Measurements from ENCODE around the gene RUSF1. TPM values are rescaled to one million over a fixed set of nuclear protein-coding genes. Genes with fewer than 3 reads are reported as not detected.

The RUSF1 gene
- polyA plus RNA-seq, 1 of the 3 experiments (the other 2 are of a cell fraction) = 36.5 TPM

DNA sequence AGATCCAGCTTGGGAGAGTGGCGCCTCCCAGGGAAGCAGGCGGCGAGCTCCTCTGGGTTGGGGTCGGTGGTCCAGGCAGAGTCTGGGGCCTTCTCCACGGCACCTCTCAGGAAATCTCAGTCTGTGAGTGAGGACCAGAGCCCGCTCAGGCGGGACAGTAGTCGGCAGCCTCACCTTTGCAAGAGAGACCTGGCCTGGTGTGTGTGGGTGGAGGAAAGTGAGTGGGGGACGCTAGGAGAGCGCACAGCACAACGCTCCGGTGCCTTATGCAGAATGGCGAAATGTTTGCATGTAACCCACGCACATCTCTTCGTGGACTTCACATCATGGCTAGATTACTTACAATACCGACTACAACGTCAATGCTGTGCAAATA lies 21.7 kb upstream of the RUSF1 start:
- Histone ChIP-seq H3K4me3 (ENCODE audit: low read depth in 2 of 2, low read length in 1 of 2) (no peak overlapping the region), H4K20me1 (ENCODE audit: insufficient read depth) (no peaks in the 10 kb centered on the region), H3K27me3 (ENCODE audit: insufficient read depth) (peaks cover 57% of the 10 kb centered on the region), H3F3A (replicated peaks; ENCODE audit: insufficient read depth) (no peaks in the 10 kb centered on the region), H3K9ac (no peak overlapping the region), H3K4me1 (ENCODE audit: control insufficient read depth in 1 of 2, insufficient read depth in 2 of 2, low read depth in 1 of 2, low read length in 1 of 2) (no peaks in the 10 kb centered on the region), H3K9me3 (no peaks in the 10 kb centered on the region), H3K4me2 (no peak overlapping the region), H3K27ac (ENCODE audit: low read depth in 2 of 2, low read length in 1 of 2) (no peak overlapping the region), H2AFZ (ENCODE audit: low read depth) (no peak overlapping the region), H3K79me2 (ENCODE audit: insufficient read depth) (no peaks in the 10 kb centered on the region), H3K36me3 (replicated peaks in 1 of 2; ENCODE audit: control insufficient read depth in 1 of 2, insufficient read depth in 2 of 2, low read length in 1 of 2) (no peaks in the 10 kb centered on the region), H3K9me2 (no peaks in the 10 kb centered on the region)
- no peak for TF ChIP-seq MXI1 (IDR thresholded peaks at IDR 0.05; ENCODE audit: low read depth, low read length)
- TF ChIP-seq, protein P1, sequence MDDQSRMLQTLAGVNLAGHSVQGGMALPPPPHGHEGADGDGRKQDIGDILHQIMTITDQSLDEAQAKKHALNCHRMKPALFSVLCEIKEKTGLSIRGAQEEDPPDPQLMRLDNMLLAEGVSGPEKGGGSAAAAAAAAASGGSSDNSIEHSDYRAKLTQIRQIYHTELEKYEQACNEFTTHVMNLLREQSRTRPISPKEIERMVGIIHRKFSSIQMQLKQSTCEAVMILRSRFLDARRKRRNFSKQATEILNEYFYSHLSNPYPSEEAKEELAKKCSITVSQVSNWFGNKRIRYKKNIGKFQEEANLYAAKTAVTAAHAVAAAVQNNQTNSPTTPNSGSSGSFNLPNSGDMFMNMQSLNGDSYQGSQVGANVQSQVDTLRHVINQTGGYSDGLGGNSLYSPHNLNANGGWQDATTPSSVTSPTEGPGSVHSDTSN (IDR thresholded peaks at IDR 0.05) = no peak
- TF ChIP-seq, protein P2, sequence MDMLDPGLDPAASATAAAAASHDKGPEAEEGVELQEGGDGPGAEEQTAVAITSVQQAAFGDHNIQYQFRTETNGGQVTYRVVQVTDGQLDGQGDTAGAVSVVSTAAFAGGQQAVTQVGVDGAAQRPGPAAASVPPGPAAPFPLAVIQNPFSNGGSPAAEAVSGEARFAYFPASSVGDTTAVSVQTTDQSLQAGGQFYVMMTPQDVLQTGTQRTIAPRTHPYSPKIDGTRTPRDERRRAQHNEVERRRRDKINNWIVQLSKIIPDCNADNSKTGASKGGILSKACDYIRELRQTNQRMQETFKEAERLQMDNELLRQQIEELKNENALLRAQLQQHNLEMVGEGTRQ (IDR thresholded peaks at IDR 0.05; ENCODE audit: borderline replicate concordance, low read depth, low read length) = no peak
- no peak for TF ChIP-seq GATA2 (CRISPR knock-in tag; IDR thresholded peaks at IDR 0.05)
- TF ChIP-seq, protein P3, sequence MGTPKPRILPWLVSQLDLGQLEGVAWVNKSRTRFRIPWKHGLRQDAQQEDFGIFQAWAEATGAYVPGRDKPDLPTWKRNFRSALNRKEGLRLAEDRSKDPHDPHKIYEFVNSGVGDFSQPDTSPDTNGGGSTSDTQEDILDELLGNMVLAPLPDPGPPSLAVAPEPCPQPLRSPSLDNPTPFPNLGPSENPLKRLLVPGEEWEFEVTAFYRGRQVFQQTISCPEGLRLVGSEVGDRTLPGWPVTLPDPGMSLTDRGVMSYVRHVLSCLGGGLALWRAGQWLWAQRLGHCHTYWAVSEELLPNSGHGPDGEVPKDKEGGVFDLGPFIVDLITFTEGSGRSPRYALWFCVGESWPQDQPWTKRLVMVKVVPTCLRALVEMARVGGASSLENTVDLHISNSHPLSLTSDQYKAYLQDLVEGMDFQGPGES (IDR thresholded peaks at IDR 0.05; ENCODE audit: low read depth, low read length) = no peak
- TF ChIP-seq ELF1 (IDR thresholded peaks at IDR 0.05) = no peak
- no peak for TF ChIP-seq NRF1 (IDR thresholded peaks at IDR 0.05; ENCODE audit: low read depth, low read length)
- TF ChIP-seq SIN3A (IDR thresholded peaks at IDR 0.05; ENCODE audit: borderline replicate concordance, low read depth, low read length) = no peak
- TF ChIP-seq TCF12 (IDR thresholded peaks at IDR 0.05) = no peak
- no peak for TF ChIP-seq EZH2phosphoT487 (IDR thresholded peaks at IDR 0.05; ENCODE audit: borderline replicate concordance, low read depth)
- no peak for TF ChIP-seq FOSL2 (IDR thresholded peaks at IDR 0.05; ENCODE audit: borderline replicate concordance, low read depth)
- TF ChIP-seq JUND (IDR thresholded peaks at IDR 0.05) = no peak
- no peak for TF ChIP-seq RCOR1 (IDR thresholded peaks at IDR 0.05; ENCODE audit: low read length)
- TF ChIP-seq SMC3 (IDR thresholded peaks at IDR 0.05; ENCODE audit: low read depth, low read length) = no peak
- no peak for TF ChIP-seq EP300 (IDR thresholded peaks at IDR 0.05; ENCODE audit: borderline replicate concordance in 1 of 2, low read depth in 1 of 2, low read length in 1 of 2)
- TF ChIP-seq TEAD4 (IDR thresholded peaks at IDR 0.05; ENCODE audit: borderline replicate concordance, insufficient read depth) = no peak
- no peak for TF ChIP-seq TAF1 (IDR thresholded peaks at IDR 0.05; ENCODE audit: borderline replicate concordance, low read depth, low read length)
- no peak for TF ChIP-seq CHD2 (IDR thresholded peaks at IDR 0.05; ENCODE audit: low read length, partially characterized antibody)
- TF ChIP-seq, protein P4, sequence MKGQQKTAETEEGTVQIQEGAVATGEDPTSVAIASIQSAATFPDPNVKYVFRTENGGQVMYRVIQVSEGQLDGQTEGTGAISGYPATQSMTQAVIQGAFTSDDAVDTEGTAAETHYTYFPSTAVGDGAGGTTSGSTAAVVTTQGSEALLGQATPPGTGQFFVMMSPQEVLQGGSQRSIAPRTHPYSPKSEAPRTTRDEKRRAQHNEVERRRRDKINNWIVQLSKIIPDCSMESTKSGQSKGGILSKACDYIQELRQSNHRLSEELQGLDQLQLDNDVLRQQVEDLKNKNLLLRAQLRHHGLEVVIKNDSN (IDR thresholded peaks at IDR 0.05; ENCODE audit: borderline replicate concordance, low read depth) = no peak
- TF ChIP-seq, protein P5, sequence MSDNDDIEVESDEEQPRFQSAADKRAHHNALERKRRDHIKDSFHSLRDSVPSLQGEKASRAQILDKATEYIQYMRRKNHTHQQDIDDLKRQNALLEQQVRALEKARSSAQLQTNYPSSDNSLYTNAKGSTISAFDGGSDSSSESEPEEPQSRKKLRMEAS (IDR thresholded peaks at IDR 0.05; ENCODE audit: low read depth) = no peak
- CTCF ChIA-PET = no interaction called here
- 17% methylated on average over 11 of the region's 17 CpGs for WGBS (ENCODE audit: low lambda C conversion rate)
- POLR2A ChIA-PET = interaction anchor here (1.2 kb wide), 1 partner anchor 22 kb away, joined by 5 read pairs; the partner anchor contains the start of gene RUSF1
- DNase-seq = no peak
